ENCODE data around the gene UBXN2A. TPM values are rescaled to one million over a fixed set of nuclear protein-coding genes. Genes with fewer than 3 reads are reported as not detected.

The UBXN2A gene
- total and polyA plus RNA-seq, 4 donors = 4.7 to 23.3 (median 8.1) TPM

DNA sequence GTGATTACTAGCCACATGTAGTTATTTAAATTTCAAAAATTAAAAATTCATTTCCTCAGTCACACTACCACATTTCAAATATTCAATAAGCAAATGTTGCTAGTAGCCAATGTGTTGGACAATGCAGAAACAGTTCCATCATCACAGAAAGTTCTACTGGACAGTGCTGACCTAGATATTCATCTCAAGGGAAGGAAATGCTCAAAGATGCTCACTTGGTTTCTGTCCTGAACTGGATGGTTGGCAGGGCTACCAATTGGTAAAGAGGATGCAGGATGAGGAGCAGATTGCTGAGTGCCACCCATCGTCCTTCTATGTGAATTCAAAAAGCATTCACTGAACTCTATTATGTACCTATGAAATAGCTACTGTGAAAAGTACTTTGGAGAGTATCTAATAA lies 6.0 kb upstream of the UBXN2A start:
- Histone ChIP-seq H3K36me3 (ENCODE audit: control insufficient read depth in 4 of 4, insufficient read depth in 4 of 4, low read length in 4 of 4) (peaks cover 0 to 3% (median 0%) of the 10 kb centered on the region in 4 donors), H3K4me3 (no peak overlapping the region), H3K27me3 (ENCODE audit: control insufficient read depth in 3 of 3, insufficient read depth in 3 of 3, low read length in 2 of 3) (no peaks in the 10 kb centered on the region), H3K27ac (ENCODE audit: low read depth in 1 of 2, low read length in 1 of 2) (no peak overlapping the region), H3K9me3 (ENCODE audit: control insufficient read depth in 4 of 4, insufficient read depth in 3 of 4, low read length in 3 of 4) (no peaks in the 10 kb centered on the region), H3K4me1 (ENCODE audit: control insufficient read depth in 5 of 5, insufficient read depth in 5 of 5, low read length in 5 of 5) (peaks cover 0 to 6% (median 0%) of the 10 kb centered on the region in 5 donors), H3K9ac (ENCODE audit: insufficient read depth in 1 of 2, low read length in 2 of 2) (no peak overlapping the region)
- WGBS, 2 donors = 51 to 71% methylated on average over 1 of the region's 1 CpG
- no peak for ATAC-seq (ENCODE audit: insufficient read depth, low FRiP score)
- DNase-seq = no peak
- TF ChIP-seq, protein P1, sequence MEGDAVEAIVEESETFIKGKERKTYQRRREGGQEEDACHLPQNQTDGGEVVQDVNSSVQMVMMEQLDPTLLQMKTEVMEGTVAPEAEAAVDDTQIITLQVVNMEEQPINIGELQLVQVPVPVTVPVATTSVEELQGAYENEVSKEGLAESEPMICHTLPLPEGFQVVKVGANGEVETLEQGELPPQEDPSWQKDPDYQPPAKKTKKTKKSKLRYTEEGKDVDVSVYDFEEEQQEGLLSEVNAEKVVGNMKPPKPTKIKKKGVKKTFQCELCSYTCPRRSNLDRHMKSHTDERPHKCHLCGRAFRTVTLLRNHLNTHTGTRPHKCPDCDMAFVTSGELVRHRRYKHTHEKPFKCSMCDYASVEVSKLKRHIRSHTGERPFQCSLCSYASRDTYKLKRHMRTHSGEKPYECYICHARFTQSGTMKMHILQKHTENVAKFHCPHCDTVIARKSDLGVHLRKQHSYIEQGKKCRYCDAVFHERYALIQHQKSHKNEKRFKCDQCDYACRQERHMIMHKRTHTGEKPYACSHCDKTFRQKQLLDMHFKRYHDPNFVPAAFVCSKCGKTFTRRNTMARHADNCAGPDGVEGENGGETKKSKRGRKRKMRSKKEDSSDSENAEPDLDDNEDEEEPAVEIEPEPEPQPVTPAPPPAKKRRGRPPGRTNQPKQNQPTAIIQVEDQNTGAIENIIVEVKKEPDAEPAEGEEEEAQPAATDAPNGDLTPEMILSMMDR (IDR thresholded peaks at IDR 0.05; ENCODE audit: control extremely low read depth, extremely low read depth) = no peak

- Histone ChIP-seq H3K9ac (ENCODE audit: insufficient read depth in 1 of 2, low read length in 2 of 2) (peak overlapping the region; percentile 84 to 87), H3K27me3 (ENCODE audit: control insufficient read depth in 3 of 3, insufficient read depth in 3 of 3, low read length in 2 of 3) (no peaks in the 10 kb centered on the region), H3K4me3 (peak overlapping the region; percentile 92), H3K36me3 (ENCODE audit: control insufficient read depth in 4 of 4, insufficient read depth in 4 of 4, low read length in 4 of 4) (no peaks in the 10 kb centered on the region), H3K9me3 (ENCODE audit: control insufficient read depth in 4 of 4, insufficient read depth in 3 of 4, low read length in 3 of 4) (no peaks in the 10 kb centered on the region), H3K4me1 (ENCODE audit: control insufficient read depth in 5 of 5, insufficient read depth in 5 of 5, low read length in 5 of 5) (peaks cover 0 to 16% (median 3%) of the 10 kb centered on the region in 5 donors), H3K27ac (ENCODE audit: low read depth in 1 of 2, low read length in 1 of 2) (peak overlapping the region; percentile 94 to 96)
- DNase-seq = peak; percentile 20 to 83 (median 77)
- 1 to 2% methylated on average over 35 to 46 of the region's 46 CpGs for WGBS, 2 donors
- peak; percentile 10 for ATAC-seq (ENCODE audit: insufficient read depth, low FRiP score)
- TF ChIP-seq, protein P1 (IDR thresholded peaks at IDR 0.05; ENCODE audit: control extremely low read depth, extremely low read depth) = no peak
Observed at GRCh38 chr2:23940718-23941620, 706 bp downstream of the UBXN2A start.

DNA sequence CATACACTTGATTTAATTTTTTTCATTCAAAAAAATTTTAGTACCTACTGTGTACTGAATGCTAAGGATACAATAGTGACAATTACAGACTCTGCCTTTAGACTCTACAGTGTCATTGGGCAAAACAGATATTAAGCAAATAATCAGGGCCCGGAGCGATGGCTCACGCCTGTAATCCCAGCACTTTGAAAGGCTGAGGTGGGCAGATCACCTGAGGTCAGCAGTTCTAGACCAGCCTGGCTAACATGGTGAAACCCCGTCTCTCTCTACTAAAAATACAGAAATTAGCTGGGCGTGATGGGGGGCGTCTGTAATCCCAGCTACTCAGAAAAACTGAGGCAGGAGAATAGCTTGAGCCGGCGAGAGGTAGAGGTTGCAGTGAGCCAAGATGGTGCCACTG lies 1.4 kb downstream of the UBXN2A start:
- no peak for ATAC-seq (ENCODE audit: insufficient read depth, low FRiP score)
- Histone ChIP-seq H3K4me3 (no peak overlapping the region), H3K4me1 (ENCODE audit: control insufficient read depth in 5 of 5, insufficient read depth in 5 of 5, low read length in 5 of 5) (peaks cover 0 to 16% (median 3%) of the 10 kb centered on the region in 5 donors), H3K36me3 (ENCODE audit: control insufficient read depth in 4 of 4, insufficient read depth in 4 of 4, low read length in 4 of 4) (no peaks in the 10 kb centered on the region), H3K27me3 (ENCODE audit: control insufficient read depth in 3 of 3, insufficient read depth in 3 of 3, low read length in 2 of 3) (no peaks in the 10 kb centered on the region), H3K9me3 (ENCODE audit: control insufficient read depth in 4 of 4, insufficient read depth in 3 of 4, low read length in 3 of 4) (no peaks in the 10 kb centered on the region), H3K9ac (ENCODE audit: insufficient read depth in 1 of 2, low read length in 2 of 2) (peak overlapping the region; percentile 84 to 87), H3K27ac (ENCODE audit: low read depth in 1 of 2, low read length in 1 of 2) (no peak overlapping the region)
- no peak for DNase-seq
- TF ChIP-seq, protein P1 (IDR thresholded peaks at IDR 0.05; ENCODE audit: control extremely low read depth, extremely low read depth) = no peak
- WGBS, 2 donors = 81 to 94% methylated on average over 8 of the region's 8 CpGs

Measured in lung (tissue), 12 donors.